ENCODE results near the gene TBK1. TPM values are rescaled to one million over a fixed set of nuclear protein-coding genes. Genes with fewer than 3 reads are reported as not detected.
A peak's percentile ranks its signal among the peaks of the same experiment; 100 is the strongest.

The TBK1 gene
- total RNA-seq, 1 donor, result 36.2 TPM

DNA sequence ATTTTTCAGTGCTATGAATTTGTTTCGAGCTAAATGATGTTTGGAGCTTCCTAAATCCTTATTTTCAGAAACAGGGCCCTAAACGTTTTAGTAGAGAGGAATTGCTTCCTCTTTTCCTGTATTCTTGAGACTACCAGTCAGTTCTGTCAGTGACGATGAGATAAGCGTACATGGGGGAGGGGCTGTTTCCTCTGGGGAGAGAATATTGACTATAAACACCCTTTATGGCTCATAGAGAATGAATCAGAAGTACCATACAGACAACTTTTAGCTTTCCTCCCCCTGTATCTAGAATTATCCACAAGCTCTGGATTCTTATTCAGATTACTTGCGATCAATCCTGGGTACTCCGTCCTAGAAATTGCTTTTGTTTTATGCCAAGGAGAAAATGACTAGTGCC, 5.1 kb downstream of the TBK1 start:
- peak overlapping the region; percentile 25 for H3K4me2 ChIP-seq (ENCODE audit: insufficient read depth, low read length)
- no peak overlapping the region for H3K4me3 ChIP-seq (ENCODE audit: insufficient read depth, low read length)
- H2AFZ ChIP-seq (ENCODE audit: low read length), result no peak overlapping the region
- peaks cover 11% of the 10 kb centered on the region for H3K36me3 ChIP-seq (ENCODE audit: insufficient read depth, low read length)
- H4K20me1 ChIP-seq (ENCODE audit: insufficient read depth, low read length), result peaks cover 5% of the 10 kb centered on the region
- peaks cover 50% of the 10 kb centered on the region for H3K4me1 ChIP-seq (ENCODE audit: insufficient read depth, low read length)
- H3K27ac ChIP-seq (ENCODE audit: low read depth, low read length), result peak overlapping the region; percentile 30
- H3K79me2 ChIP-seq (ENCODE audit: insufficient read depth, low read length), result peaks cover 70% of the 10 kb centered on the region
- no peak for DNase-seq (ENCODE audit: insufficient read length, low spot score, missing footprints)
- TF ChIP-seq, protein P1, sequence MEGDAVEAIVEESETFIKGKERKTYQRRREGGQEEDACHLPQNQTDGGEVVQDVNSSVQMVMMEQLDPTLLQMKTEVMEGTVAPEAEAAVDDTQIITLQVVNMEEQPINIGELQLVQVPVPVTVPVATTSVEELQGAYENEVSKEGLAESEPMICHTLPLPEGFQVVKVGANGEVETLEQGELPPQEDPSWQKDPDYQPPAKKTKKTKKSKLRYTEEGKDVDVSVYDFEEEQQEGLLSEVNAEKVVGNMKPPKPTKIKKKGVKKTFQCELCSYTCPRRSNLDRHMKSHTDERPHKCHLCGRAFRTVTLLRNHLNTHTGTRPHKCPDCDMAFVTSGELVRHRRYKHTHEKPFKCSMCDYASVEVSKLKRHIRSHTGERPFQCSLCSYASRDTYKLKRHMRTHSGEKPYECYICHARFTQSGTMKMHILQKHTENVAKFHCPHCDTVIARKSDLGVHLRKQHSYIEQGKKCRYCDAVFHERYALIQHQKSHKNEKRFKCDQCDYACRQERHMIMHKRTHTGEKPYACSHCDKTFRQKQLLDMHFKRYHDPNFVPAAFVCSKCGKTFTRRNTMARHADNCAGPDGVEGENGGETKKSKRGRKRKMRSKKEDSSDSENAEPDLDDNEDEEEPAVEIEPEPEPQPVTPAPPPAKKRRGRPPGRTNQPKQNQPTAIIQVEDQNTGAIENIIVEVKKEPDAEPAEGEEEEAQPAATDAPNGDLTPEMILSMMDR (IDR thresholded peaks at IDR 0.05; ENCODE audit: extremely low read depth, low read depth, low read length), result no peak
- H3K27me3 ChIP-seq (ENCODE audit: insufficient read depth, low read length), result no peaks in the 10 kb centered on the region
- H3K9me3 ChIP-seq (ENCODE audit: low read depth, low read length), result no peaks in the 10 kb centered on the region

DNA sequence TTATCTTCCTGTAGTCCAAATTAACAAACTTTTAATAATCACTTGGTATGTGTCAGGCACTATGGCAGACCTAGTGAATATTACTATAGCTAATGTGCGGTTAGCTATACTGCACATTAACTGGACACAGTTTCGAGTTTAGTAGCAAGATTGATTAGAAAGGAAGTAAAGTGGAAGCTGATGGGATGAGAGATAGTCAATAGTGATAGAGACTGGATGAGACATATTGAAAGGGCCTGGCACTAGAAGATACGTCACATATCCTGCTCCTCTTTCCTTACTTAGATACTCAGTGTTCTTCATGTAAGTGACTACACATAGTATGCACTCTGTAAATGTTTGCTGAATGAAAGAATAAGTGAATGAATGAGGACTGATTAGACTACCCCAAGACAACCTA, 5.5 kb downstream of the TBK1 start:
- H3K36me3 ChIP-seq (ENCODE audit: insufficient read depth, low read length), result peaks cover 11% of the 10 kb centered on the region
- H3K4me2 ChIP-seq (ENCODE audit: insufficient read depth, low read length), result no peak overlapping the region
- peaks cover 70% of the 10 kb centered on the region for H3K79me2 ChIP-seq (ENCODE audit: insufficient read depth, low read length)
- peaks cover 7% of the 10 kb centered on the region for H4K20me1 ChIP-seq (ENCODE audit: insufficient read depth, low read length)
- H3K27me3 ChIP-seq (ENCODE audit: insufficient read depth, low read length), result no peaks in the 10 kb centered on the region
- DNase-seq (ENCODE audit: insufficient read length, low spot score, missing footprints), result no peak
- peak overlapping the region; percentile 30 for H3K27ac ChIP-seq (ENCODE audit: low read depth, low read length)
- no peaks in the 10 kb centered on the region for H3K9me3 ChIP-seq (ENCODE audit: low read depth, low read length)
- TF ChIP-seq, protein P1 (IDR thresholded peaks at IDR 0.05; ENCODE audit: extremely low read depth, low read depth, low read length), result no peak
- no peak overlapping the region for H3K4me3 ChIP-seq (ENCODE audit: insufficient read depth, low read length)
- no peak overlapping the region for H2AFZ ChIP-seq (ENCODE audit: low read length)
- peaks cover 54% of the 10 kb centered on the region for H3K4me1 ChIP-seq (ENCODE audit: insufficient read depth, low read length)

DNA sequence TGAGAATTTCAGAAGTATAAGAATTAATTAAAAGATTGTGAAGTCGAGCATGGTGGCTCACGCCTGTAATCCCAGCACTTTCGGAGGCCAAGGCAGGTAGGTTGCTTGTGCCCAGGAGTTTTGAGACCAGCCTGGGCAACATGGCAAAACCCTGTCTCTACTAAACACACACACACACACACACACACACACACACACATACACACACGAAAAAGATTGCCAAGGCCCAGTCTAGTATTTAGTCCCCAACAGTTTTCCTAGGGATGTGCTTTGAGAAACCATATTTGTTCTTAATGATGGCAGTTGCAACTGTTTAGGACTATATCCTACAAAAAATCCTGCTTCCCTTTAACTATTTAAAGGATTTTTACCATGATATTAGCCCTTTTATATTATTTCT, 6.0 kb downstream of the TBK1 start:
- Histone ChIP-seq H3K4me3 (ENCODE audit: insufficient read depth, low read length) (no peak overlapping the region), H2AFZ (ENCODE audit: low read length) (no peak overlapping the region), H3K36me3 (ENCODE audit: insufficient read depth, low read length) (peaks cover 16% of the 10 kb centered on the region), H3K9me3 (ENCODE audit: low read depth, low read length) (no peaks in the 10 kb centered on the region), H3K4me2 (ENCODE audit: insufficient read depth, low read length) (no peak overlapping the region), H3K27me3 (ENCODE audit: insufficient read depth, low read length) (no peaks in the 10 kb centered on the region), H4K20me1 (ENCODE audit: insufficient read depth, low read length) (peaks cover 7% of the 10 kb centered on the region), H3K79me2 (ENCODE audit: insufficient read depth, low read length) (peaks cover 70% of the 10 kb centered on the region), H3K27ac (ENCODE audit: low read depth, low read length) (peak overlapping the region; percentile 40), H3K4me1 (ENCODE audit: insufficient read depth, low read length) (peaks cover 59% of the 10 kb centered on the region)
- TF ChIP-seq, protein P1 (IDR thresholded peaks at IDR 0.05; ENCODE audit: extremely low read depth, low read depth, low read length), result no peak
- DNase-seq (ENCODE audit: insufficient read length, low spot score, missing footprints), result no peak

DNA sequence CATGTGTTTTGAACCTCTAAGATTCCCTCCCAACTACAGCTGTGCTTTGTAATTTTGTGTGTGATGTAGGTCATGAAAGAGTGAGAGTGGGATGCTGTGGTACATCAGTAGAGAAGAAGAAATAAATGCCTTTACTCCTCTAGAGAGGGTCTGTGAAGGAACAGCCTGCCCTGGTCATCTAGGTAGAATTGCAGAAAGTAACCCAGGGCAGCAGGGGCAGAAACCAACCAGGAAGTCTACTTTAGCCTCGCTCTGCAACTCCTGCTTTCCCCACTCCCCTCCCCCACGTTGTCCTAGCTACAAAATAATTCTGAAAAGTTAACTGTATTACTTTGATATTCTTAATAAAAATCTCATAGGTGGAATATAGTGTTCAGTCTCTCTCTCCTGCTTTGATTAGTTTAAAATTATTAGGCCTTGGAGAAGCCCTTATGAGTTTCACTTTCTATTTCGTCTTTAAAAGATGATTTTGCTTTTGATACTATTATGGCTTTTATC, 7.5 kb downstream of the TBK1 start:
- Histone ChIP-seq H3K4me1 (ENCODE audit: insufficient read depth, low read length) (peaks cover 57% of the 10 kb centered on the region), H3K27ac (ENCODE audit: low read depth, low read length) (peak overlapping the region; percentile 40), H3K4me3 (ENCODE audit: insufficient read depth, low read length) (peak overlapping the region; percentile 17), H3K79me2 (ENCODE audit: insufficient read depth, low read length) (peaks cover 55% of the 10 kb centered on the region), H3K36me3 (ENCODE audit: insufficient read depth, low read length) (peaks cover 23% of the 10 kb centered on the region), H2AFZ (ENCODE audit: low read length) (no peak overlapping the region), H3K9me3 (ENCODE audit: low read depth, low read length) (no peaks in the 10 kb centered on the region), H4K20me1 (ENCODE audit: insufficient read depth, low read length) (peaks cover 4% of the 10 kb centered on the region), H3K4me2 (ENCODE audit: insufficient read depth, low read length) (peak overlapping the region; percentile 75), H3K27me3 (ENCODE audit: insufficient read depth, low read length) (no peaks in the 10 kb centered on the region)
- no peak for DNase-seq (ENCODE audit: insufficient read length, low spot score, missing footprints)
- TF ChIP-seq, protein P1 (IDR thresholded peaks at IDR 0.05; ENCODE audit: extremely low read depth, low read depth, low read length), result no peak

Data from osteoblast (primary cell).